Mesenchymal stem cell (in vitro differentiated cells and primary cell): ENCODE data around the gene QSOX1.
A peak's percentile ranks its signal among the peaks of the same experiment; 100 is the strongest.

Experiments used
- DNase-seq: peaks from one replicate; pipeline ENCODE4 v3.0.0-alpha.2; 2013
- H2AFZ ChIP-seq: one replicate; pipeline ENCODE4 v1.6.1; 2013; ENCODE audit warnings: low read depth, mild to moderate bottlenecking, control low read depth, inconsistent platforms, low read length, moderate library complexity
- H2AK5ac ChIP-seq: 2 replicates; pipeline ENCODE4 v1.6.1; 2013; ENCODE audit warnings: low read length, moderate library complexity, mild to moderate bottlenecking, inconsistent platforms; ENCODE audit not compliant: severe bottlenecking
- H2BK120ac ChIP-seq: one replicate; pipeline ENCODE4 v1.6.1; 2013; ENCODE audit warnings: low read depth, mild to moderate bottlenecking, inconsistent platforms, low read length, moderate library complexity
- H2BK12ac ChIP-seq, 2 experiments: one replicate each; pipeline ENCODE4 v1.6.1; 2013; ENCODE audit warnings: inconsistent platforms in 2 of 2, low read length in 2 of 2, mild to moderate bottlenecking in 2 of 2, moderate library complexity in 2 of 2, control low read depth in 1 of 2
- H2BK15ac ChIP-seq: one replicate; pipeline ENCODE4 v1.6.1; 2013; ENCODE audit warnings: mild to moderate bottlenecking, low read depth, inconsistent platforms; ENCODE audit not compliant: poor library complexity, severe bottlenecking
- H2BK5ac ChIP-seq: 2 replicates; pipeline ENCODE4 v1.6.1; 2013; ENCODE audit warnings: low read depth, mild to moderate bottlenecking, low read length, control low read depth, inconsistent platforms; ENCODE audit not compliant: poor library complexity, severe bottlenecking
- H3K14ac ChIP-seq, 2 experiments: one replicate each; pipeline ENCODE4 v1.6.1; 2013; ENCODE audit warnings: inconsistent platforms in 2 of 2, low read length in 2 of 2, control low read depth in 1 of 2, mild to moderate bottlenecking in 1 of 2, moderate library complexity in 1 of 2
- H3K18ac ChIP-seq, 2 experiments: one replicate each; pipeline ENCODE4 v1.6.1; 2013; ENCODE audit warnings: inconsistent platforms in 2 of 2, low read length in 2 of 2, control low read depth in 1 of 2, low read depth in 1 of 2, mild to moderate bottlenecking in 1 of 2
- H3K23ac ChIP-seq, 2 experiments: one replicate each; pipeline ENCODE4 v1.6.1; 2013; ENCODE audit warnings: inconsistent platforms in 2 of 2, low read length in 2 of 2, mild to moderate bottlenecking in 2 of 2, moderate library complexity in 2 of 2, control low read depth in 1 of 2
- H3K27ac ChIP-seq: 2 replicates; pipeline ENCODE4 v1.5.1; 2013; ENCODE audit warnings: mild to moderate bottlenecking, moderate library complexity, low read length, control low read depth, inconsistent platforms; ENCODE audit not compliant: poor library complexity, severe bottlenecking
- H3K27me3 ChIP-seq, 2 experiments: 2 replicates each; pipeline versions ENCODE4 v1.6.1 to v1.7.0; 2013; ENCODE audit warnings: low read length in 2 of 2, mild to moderate bottlenecking in 2 of 2, moderate library complexity in 2 of 2, control low read depth in 1 of 2, inconsistent platforms in 1 of 2; ENCODE audit not compliant: control insufficient read depth in 1 of 2, insufficient read depth in 1 of 2
- H3K36me3 ChIP-seq, 2 experiments: 2 replicates each; pipeline versions ENCODE4 v1.6.1 to v1.7.0; 2013; ENCODE audit warnings: low read length in 2 of 2, control low read depth in 1 of 2, inconsistent platforms in 1 of 2, low read depth in 1 of 2, mild to moderate bottlenecking in 1 of 2; ENCODE audit not compliant: insufficient read depth in 2 of 2, control insufficient read depth in 1 of 2
- H3K4ac ChIP-seq, 2 experiments: one replicate each; pipeline ENCODE4 v1.6.1; 2013; ENCODE audit warnings: inconsistent platforms in 2 of 2, low read length in 2 of 2, mild to moderate bottlenecking in 2 of 2, moderate library complexity in 2 of 2, control low read depth in 1 of 2, low read depth in 1 of 2
- H3K4me1 ChIP-seq: 2 replicates; pipeline ENCODE4 v1.6.1; 2013; ENCODE audit warnings: low read depth, low read length, control low read depth; ENCODE audit not compliant: control insufficient read depth, insufficient read depth
- H3K4me2 ChIP-seq: 2 replicates; pipeline ENCODE4 v1.6.1; 2013; ENCODE audit warnings: low read length, mild to moderate bottlenecking, inconsistent platforms; ENCODE audit not compliant: poor library complexity, severe bottlenecking
- H3K4me3 ChIP-seq, 2 experiments: 2 replicates each; pipeline versions ENCODE4 v1.5.1 to v1.7.0; 2013; ENCODE audit warnings: low read length in 2 of 2, mild to moderate bottlenecking in 2 of 2, control low read depth in 1 of 2, low read depth in 1 of 2; ENCODE audit not compliant: insufficient read depth in 1 of 2
- H3K79me1 ChIP-seq: replicated peaks from 2 replicates; pipeline ENCODE4 v1.6.1; 2013; ENCODE audit warnings: mild to moderate bottlenecking, control low read depth, low read length, inconsistent platforms; ENCODE audit not compliant: poor library complexity, severe bottlenecking
- H3K9ac ChIP-seq: 2 replicates; pipeline ENCODE4 v1.7.0; 2013; ENCODE audit warnings: mild to moderate bottlenecking, low read length, moderate library complexity
- H3K9me3 ChIP-seq: 2 replicates; pipeline ENCODE4 v1.7.0; 2013; ENCODE audit warnings: mild to moderate bottlenecking, low read length; ENCODE audit not compliant: control insufficient read depth
- H4K8ac ChIP-seq: one replicate; pipeline ENCODE4 v1.6.1; 2013; ENCODE audit warnings: inconsistent platforms, mild to moderate bottlenecking, low read length, moderate library complexity
- H4K91ac ChIP-seq: one replicate; pipeline ENCODE4 v1.6.1; 2013; ENCODE audit warnings: mild to moderate bottlenecking, low read length, inconsistent platforms
- WGBS: methylation state at CpG from one replicate; pipeline ENCODE4 v1.1.7; 2013; ENCODE audit warnings: mixed read lengths; 5-methylcytosine and 5-hydroxymethylcytosine counted together

The QSOX1 gene

DNA sequence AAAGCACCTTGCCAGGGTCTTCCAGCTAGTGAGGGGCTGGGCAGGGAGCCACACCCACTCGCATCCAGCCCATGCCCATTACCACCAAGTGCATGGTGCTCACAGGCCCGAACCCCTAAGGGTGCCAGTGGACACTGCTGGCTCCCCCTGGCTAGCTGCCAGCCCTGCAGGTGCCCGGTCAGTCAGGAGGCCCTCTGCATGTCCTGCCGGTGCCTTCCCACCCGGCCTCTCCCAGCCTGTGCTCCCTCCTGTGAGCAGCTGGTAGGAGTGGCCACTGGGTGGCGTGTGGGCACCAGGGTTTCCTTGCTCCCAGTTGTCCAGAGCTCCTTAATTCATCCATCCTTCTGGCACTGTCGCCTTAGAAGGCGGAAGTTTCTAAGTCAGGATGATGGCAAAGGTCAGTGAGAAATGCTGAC is 33.4 kb downstream of the QSOX1 start:
- Histone ChIP-seq H3K27ac (no peak overlapping the region), H4K8ac (no peak overlapping the region), H2BK5ac (no peak overlapping the region), H3K4ac (no peak overlapping the region), H2BK12ac (no peak overlapping the region), H3K79me1 (peaks cover 14% of the 10 kb centered on the region), H2BK120ac (no peak overlapping the region), H3K23ac (no peak overlapping the region), H3K4me2 (no peak overlapping the region), H3K4me3 (no peak overlapping the region), H3K9ac (no peak overlapping the region), H3K18ac (no peak overlapping the region), H3K9me3 (no peaks in the 10 kb centered on the region), H2AK5ac (no peak overlapping the region), H3K14ac (no peak overlapping the region), H4K91ac (no peak overlapping the region), H3K27me3 (no peaks in the 10 kb centered on the region), H3K36me3 (peaks cover 83% of the 10 kb centered on the region in 2 experiments), H2BK15ac (no peak overlapping the region), H2AFZ (no peak overlapping the region), H3K4me1 (peaks cover 10% of the 10 kb centered on the region)
- WGBS: 61% methylated on average over 7 of the region's 8 CpGs
- peak; percentile 64 for DNase-seq

DNA sequence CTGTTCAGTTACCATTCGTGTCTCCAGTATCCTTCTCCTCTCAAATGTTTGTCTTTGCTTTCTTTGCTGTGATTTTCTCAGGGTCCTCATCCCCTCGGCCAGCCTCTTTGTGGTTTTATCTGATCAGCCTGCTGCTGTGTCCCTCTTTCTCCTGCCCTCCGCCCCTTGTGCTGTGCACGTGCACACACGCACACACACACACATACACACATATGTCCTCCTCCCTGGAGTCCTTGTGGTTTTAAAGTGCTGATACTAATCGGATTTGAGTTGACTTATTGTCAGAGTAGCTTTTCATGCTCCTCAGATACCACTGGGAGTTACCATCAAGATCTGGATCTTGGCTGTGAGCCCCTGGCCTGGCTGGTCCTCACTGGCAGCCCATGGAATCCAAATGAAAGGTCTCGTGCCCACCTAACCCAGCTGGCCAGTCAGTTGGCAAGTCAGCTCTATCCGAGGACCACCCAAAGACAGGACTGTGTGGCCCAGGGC is 34.1 kb downstream of the QSOX1 start:
- H3K14ac ChIP-seq: no peak overlapping the region

DNA sequence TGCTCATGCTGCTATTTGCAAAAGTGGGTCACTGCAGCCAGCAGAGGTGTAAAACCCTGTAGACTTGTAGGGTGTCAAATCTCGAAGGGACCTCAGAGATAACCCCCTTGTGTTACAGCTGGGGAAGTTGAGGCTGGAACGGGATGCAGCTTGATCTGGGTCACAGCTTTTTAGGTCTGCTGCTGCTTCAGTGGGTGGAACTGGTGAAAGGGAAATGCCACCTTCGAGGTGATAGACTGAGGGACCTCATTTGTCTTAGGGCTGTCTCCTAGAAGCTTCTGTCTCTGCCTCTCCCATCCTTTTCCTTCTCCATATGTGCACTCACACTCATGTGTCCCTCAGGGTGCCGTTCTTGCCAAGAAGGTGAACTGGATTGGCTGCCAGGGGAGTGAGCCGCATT is 35.4 kb downstream of the QSOX1 start:
- no peaks in the 10 kb centered on the region for H3K9me3 ChIP-seq
- peaks cover 12% of the 10 kb centered on the region for H3K79me1 ChIP-seq
- H2AK5ac ChIP-seq: no peak overlapping the region
- H3K4me3 ChIP-seq: no peak overlapping the region
- H2BK120ac ChIP-seq: no peak overlapping the region
- no peak overlapping the region for H3K27ac ChIP-seq
- H2BK15ac ChIP-seq: no peak overlapping the region
- H3K18ac ChIP-seq: no peak overlapping the region
- H3K14ac ChIP-seq: no peak overlapping the region
- no peak overlapping the region for H3K23ac ChIP-seq
- WGBS: 96% methylated on average over 5 of the region's 5 CpGs
- no peak overlapping the region for H3K4ac ChIP-seq
- DNase-seq: no peak
- no peak overlapping the region for H2BK12ac ChIP-seq
- H3K4me1 ChIP-seq: peaks cover 10% of the 10 kb centered on the region
- H2BK5ac ChIP-seq: no peak overlapping the region
- H3K36me3 ChIP-seq: peaks cover 76 to 84% of the 10 kb centered on the region in 2 experiments
- H4K91ac ChIP-seq: no peak overlapping the region
- H3K9ac ChIP-seq: no peak overlapping the region
- no peak overlapping the region for H3K4me2 ChIP-seq
- H4K8ac ChIP-seq: no peak overlapping the region
- no peak overlapping the region for H2AFZ ChIP-seq
- H3K27me3 ChIP-seq: no peaks in the 10 kb centered on the region

More for the DNA sequence above, 34.1 kb downstream of the QSOX1 start:
- Histone ChIP-seq H3K27ac (no peak overlapping the region), H2AK5ac (no peak overlapping the region), H2BK120ac (no peak overlapping the region), H3K9me3 (no peaks in the 10 kb centered on the region), H3K18ac (no peak overlapping the region), H3K4me1 (peaks cover 10% of the 10 kb centered on the region), H2BK5ac (no peak overlapping the region), H2AFZ (no peak overlapping the region), H3K36me3 (peaks cover 80 to 84% of the 10 kb centered on the region in 2 experiments), H3K4me3 (no peak overlapping the region), H3K9ac (no peak overlapping the region), H4K91ac (no peak overlapping the region), H3K79me1 (peaks cover 14% of the 10 kb centered on the region), H2BK15ac (no peak overlapping the region), H3K27me3 (no peaks in the 10 kb centered on the region), H3K23ac (no peak overlapping the region), H3K4me2 (no peak overlapping the region), H2BK12ac (no peak overlapping the region), H3K4ac (no peak overlapping the region), H4K8ac (no peak overlapping the region)
- DNase-seq: no peak
- 93% methylated on average over 8 of the region's 8 CpGs for WGBS

DNA sequence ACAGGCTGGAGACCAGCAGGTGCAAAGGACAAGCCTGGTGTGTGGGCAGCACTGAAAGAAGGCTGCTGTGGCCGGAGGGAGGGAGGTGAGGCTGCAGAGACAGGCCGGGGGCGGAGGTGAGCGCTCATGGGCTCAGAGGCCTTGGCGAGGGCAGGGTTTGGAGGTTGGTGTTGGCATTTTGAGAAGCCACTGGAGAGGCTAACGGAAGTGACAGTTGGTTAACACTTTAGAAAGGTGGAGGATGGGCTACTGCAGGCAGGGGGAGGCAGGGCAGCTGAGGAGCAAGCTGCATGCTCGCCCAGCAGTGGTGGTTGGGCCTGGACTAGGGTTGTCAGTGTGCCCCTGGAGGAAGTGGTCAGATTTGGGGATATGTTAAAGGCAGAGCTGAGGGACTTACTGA is 37.5 kb downstream of the QSOX1 start:
- Histone ChIP-seq H3K9ac (no peak overlapping the region), H2BK5ac (no peak overlapping the region), H2BK15ac (no peak overlapping the region), H2BK120ac (no peak overlapping the region), H3K4me3 (no peak overlapping the region), H3K4me1 (peaks cover 4% of the 10 kb centered on the region), H3K79me1 (peaks cover 12% of the 10 kb centered on the region), H3K4me2 (no peak overlapping the region), H3K23ac (no peak overlapping the region), H3K9me3 (no peaks in the 10 kb centered on the region), H4K91ac (no peak overlapping the region), H3K4ac (no peak overlapping the region), H3K18ac (no peak overlapping the region), H2AFZ (no peak overlapping the region), H3K14ac (no peak overlapping the region), H2AK5ac (no peak overlapping the region), H2BK12ac (no peak overlapping the region), H3K27ac (no peak overlapping the region), H3K36me3 (peaks cover 75 to 82% of the 10 kb centered on the region in 2 experiments), H3K27me3 (no peaks in the 10 kb centered on the region), H4K8ac (no peak overlapping the region)
- no peak for DNase-seq
- WGBS: 95% methylated on average over 7 of the region's 7 CpGs
